H1 (cell line): ENCODE results near the gene ZNF414. TPM values are rescaled to one million over a fixed set of nuclear protein-coding genes. Genes with fewer than 3 reads are reported as not detected.

Source experiments
- CHD7 ChIP-seq: fragments of 300-600 bp; sonication (generic); IDR thresholded peaks from 2 replicates; pipeline ENCODE4 v1.7.1; 2012; ENCODE audit warnings: low read length, moderate library complexity, mild to moderate bottlenecking, inconsistent platforms; ENCODE audit not compliant: insufficient replicate concordance
- EP300 ChIP-seq, 2 experiments: IDR thresholded peaks; 1 replicate in 1 of 2; 2 replicates in 1 of 2; pipeline ENCODE4 v1.6.1; 2011 to 2012; ENCODE audit warnings: low read depth in 2 of 2, low read length in 2 of 2, mild to moderate bottlenecking in 2 of 2, borderline replicate concordance in 1 of 2, inconsistent platforms in 1 of 2, moderate library complexity in 1 of 2
- EZH2 ChIP-seq: fragments of 200-600 bp; sonication (generic); IDR thresholded peaks from 2 replicates; pipeline ENCODE4 v1.7.1; 2012; ENCODE audit warnings: low read depth, mild to moderate bottlenecking, moderate library complexity, low read length, inconsistent platforms; ENCODE audit not compliant: severe bottlenecking
- KDM4A ChIP-seq: IDR thresholded peaks from one replicate; pipeline ENCODE4 v1.7.1; 2012; ENCODE audit warnings: low read depth, mild to moderate bottlenecking, moderate library complexity, low read length, inconsistent platforms; ENCODE audit not compliant: severe bottlenecking
- NANOG ChIP-seq: IDR thresholded peaks from 2 replicates; pipeline ENCODE4 v1.6.1; 2011; ENCODE audit warnings: low read length, low read depth, mild to moderate bottlenecking, inconsistent platforms; ENCODE audit not compliant: insufficient read depth, poor library complexity, severe bottlenecking
- RXRA ChIP-seq: IDR thresholded peaks from 2 replicates; pipeline ENCODE4 v1.6.1; 2011; ENCODE audit warnings: low read depth, mild to moderate bottlenecking, low read length, moderate library complexity; ENCODE audit not compliant: insufficient read depth
- SIRT6 ChIP-seq: IDR thresholded peaks from one replicate; pipeline ENCODE4 v1.7.1; 2012; ENCODE audit warnings: low read length, inconsistent platforms
- TAF1 ChIP-seq: IDR thresholded peaks from 2 replicates; pipeline ENCODE4 v1.6.1; 2011; ENCODE audit warnings: mild to moderate bottlenecking, low read depth, low read length
- TBP ChIP-seq: IDR thresholded peaks from 2 replicates; pipeline ENCODE4 v1.6.1; 2011; ENCODE audit warnings: low read depth, low read length, improper control_type of control experiment
- YY1 ChIP-seq: IDR thresholded peaks from 2 replicates; pipeline ENCODE4 v1.6.1; 2011; ENCODE audit warnings: low read depth, mild to moderate bottlenecking, low read length
- polyA plus RNA-seq, 7 experiments: library from polyadenylated mRNA; depleted of rRNA in 3 of 7; stranded (reverse) in 5 of 7; unstranded in 2 of 7; fragments of >200 nt in 5 of 7; fragments of 200-250 nt in 2 of 7; gene quantifications; 1 replicate in 5 of 7; 2 replicates in 1 of 7; 4 replicates in 1 of 7; pipeline versions ENCODE4 v1.2.1 to v1.2.3, GENCODE V29; 2011 to 2013; ENCODE audit warnings: missing spikeins in 2 of 7, mixed read lengths in 2 of 7
- total RNA-seq: library from RNA; stranded (reverse); fragmentation: NEBNext Ultra II Directional; extraction: Animal tissue kit (Norgen Biotek cat#: 25700); gene quantifications from 2 replicates; pipeline ENCODE4 v1.2.1, GENCODE V29; 2021

Gene ZNF414
- total and polyA plus RNA-seq, 2 of the 8 experiments (the other 6 are each of a cell fraction or from before 2014, with no cell fraction given), result 9.7 to 26.8 TPM

DNA sequence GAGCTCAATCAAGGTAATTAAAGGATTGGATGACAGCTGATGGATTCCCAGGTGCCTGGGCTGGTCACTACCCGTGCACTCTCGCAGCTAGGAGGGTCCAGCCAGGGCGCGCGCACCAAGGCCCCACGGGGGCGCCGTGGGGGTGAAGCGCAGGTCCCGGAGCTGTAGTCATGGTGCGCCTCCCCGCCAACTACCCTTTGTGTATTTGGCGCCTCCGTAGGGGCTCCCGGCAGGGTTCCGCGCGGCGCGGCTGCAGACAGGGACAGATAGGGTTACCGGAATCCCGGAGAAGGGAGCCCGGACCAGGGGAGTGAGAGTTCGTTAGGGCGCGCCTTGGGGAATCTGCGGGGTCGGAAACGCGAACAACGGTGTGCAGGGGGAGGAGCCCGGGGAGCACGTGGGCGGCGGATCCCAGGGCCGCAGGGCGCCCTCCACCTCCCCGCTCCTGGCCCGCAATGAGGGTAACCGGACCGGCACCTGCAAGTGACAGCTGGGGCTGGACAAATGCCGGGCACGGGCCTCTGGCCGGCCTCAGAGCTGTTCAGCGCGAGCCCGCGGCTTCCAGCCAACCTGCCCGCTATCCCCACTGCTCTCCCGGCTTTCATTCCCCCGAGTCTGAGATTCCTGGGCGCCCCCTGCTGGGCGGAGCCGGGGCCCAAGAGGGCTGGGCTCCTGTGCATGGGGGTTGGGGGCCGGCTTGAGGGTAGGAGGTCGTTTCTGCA lies 8.1 kb downstream of the ZNF414 start (continued):
- TF ChIP-seq CHD7 (no peak), SIRT6 (no peak), EZH2 (no peak), TAF1 (peak; percentile 51), NANOG (no peak), YY1 (no peak), RXRA (no peak), EP300 (IDR thresholded peaks at IDR 0.05; ENCODE audit: borderline replicate concordance in 1 of 2, low read depth in 2 of 2, low read length in 2 of 2) (no peak), TBP (no peak), KDM4A (no peak)
